Nephron (organoid): ENCODE data around the gene AK8.

Experiments used
- H3K27ac Mint-ChIP-seq, 3 experiments: 2 replicates each; pipeline ENCODE4 v1.8.0; 2020; ENCODE audit warnings: mixed read lengths in 3 of 3, mild to moderate bottlenecking in 2 of 3, moderate library complexity in 1 of 3
- H3K27me3 Mint-ChIP-seq: 2 replicates; pipeline ENCODE4 v1.8.0; 2021; ENCODE audit warnings: low read depth, mild to moderate bottlenecking, moderate library complexity, mixed read lengths
- H3K36me3 Mint-ChIP-seq: 2 replicates; pipeline ENCODE4 v1.8.0; 2020; ENCODE audit warnings: low read depth, mixed read lengths
- H3K4me1 Mint-ChIP-seq: 2 replicates; pipeline ENCODE4 v1.8.0; 2020; ENCODE audit warnings: mixed read lengths
- H3K4me3 Mint-ChIP-seq, 3 experiments: 2 replicates each; pipeline ENCODE4 v1.8.0; 2020; ENCODE audit warnings: mild to moderate bottlenecking in 3 of 3, mixed read lengths in 3 of 3, moderate library complexity in 2 of 3
- H3K9me3 Mint-ChIP-seq: 2 replicates; pipeline ENCODE4 v1.8.0; 2020; ENCODE audit warnings: mixed read lengths
- TF ChIP-seq, protein P1 (sequence below), 3 experiments: fragments of 200-600 bp; sonication (generic); IDR thresholded peaks; one replicate each; pipeline ENCODE4 v1.5.0; 2021; ENCODE audit warnings: antibody characterized with exemption in 3 of 3; ENCODE audit not compliant: unreplicated experiment in 3 of 3

Gene AK8

DNA sequence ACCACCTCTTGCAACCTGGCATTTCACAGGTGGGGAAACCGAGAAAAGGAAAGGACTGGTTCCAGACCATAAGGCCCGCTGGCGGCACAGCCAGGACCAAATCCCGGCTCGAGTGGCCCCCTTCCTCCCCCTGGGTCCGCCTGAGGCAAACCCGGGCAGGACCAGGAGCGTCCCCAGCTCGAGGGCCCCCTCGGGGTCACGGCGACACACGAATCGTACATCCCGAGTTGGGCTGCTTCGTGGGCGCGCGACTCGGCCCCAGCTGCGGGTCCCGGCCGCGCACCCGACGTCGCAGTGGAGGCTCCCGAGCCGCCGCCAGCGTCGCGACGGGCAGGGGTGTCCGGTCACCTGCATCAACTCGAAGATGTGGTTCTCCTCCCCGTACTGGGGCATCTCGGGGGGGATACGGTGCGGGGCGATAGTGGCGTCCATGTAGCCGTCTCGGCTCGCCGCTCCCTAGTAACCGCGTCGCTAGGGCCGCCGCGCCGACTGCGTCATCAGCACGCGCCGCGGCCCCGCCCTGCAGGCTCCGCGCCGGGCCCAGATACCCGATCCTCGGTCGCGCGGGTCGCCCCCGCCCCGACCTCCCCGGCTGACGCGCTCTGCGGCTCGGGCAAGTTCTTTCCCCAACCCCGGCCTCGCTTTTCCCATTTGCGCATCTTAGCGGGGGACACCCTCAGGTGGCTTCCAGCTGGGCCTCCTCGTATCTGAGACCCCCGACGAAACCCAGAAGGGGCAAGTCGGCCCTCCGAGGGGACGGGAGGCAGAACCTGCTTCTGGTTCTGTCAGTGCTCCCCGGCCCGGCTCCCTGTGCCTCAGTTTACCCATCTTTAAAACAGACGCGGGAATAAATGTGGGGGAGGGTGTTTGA, at the start of gene AK8:
Gene AK8 (minus strand): TSS at position 461 of the 871 bp plus-strand sequence. CDS start 29 bp downstream, at position 432.
- Mint-ChIP-seq H3K4me1 (no peaks in the 10 kb centered on the region), H3K4me3 (peak within 1 kb of the TSS; percentile 83 to 94 (median 88)), H3K27me3 (no peaks in the 10 kb centered on the region), H3K9me3 (no peaks in the 10 kb centered on the region), H3K27ac (peak within 1 kb of the TSS; percentile 59 to 94 (median 86)), H3K36me3 (no peaks in the 10 kb centered on the region)
- TF ChIP-seq, protein P1, sequence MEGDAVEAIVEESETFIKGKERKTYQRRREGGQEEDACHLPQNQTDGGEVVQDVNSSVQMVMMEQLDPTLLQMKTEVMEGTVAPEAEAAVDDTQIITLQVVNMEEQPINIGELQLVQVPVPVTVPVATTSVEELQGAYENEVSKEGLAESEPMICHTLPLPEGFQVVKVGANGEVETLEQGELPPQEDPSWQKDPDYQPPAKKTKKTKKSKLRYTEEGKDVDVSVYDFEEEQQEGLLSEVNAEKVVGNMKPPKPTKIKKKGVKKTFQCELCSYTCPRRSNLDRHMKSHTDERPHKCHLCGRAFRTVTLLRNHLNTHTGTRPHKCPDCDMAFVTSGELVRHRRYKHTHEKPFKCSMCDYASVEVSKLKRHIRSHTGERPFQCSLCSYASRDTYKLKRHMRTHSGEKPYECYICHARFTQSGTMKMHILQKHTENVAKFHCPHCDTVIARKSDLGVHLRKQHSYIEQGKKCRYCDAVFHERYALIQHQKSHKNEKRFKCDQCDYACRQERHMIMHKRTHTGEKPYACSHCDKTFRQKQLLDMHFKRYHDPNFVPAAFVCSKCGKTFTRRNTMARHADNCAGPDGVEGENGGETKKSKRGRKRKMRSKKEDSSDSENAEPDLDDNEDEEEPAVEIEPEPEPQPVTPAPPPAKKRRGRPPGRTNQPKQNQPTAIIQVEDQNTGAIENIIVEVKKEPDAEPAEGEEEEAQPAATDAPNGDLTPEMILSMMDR (IDR thresholded peaks at IDR 0.05; ENCODE audit: unreplicated experiment in 3 of 3): no peak

- Mint-ChIP-seq H3K4me1 (no peaks in the 10 kb centered on the region), H3K27me3 (no peaks in the 10 kb centered on the region), H3K36me3 (peaks cover 56% of the 10 kb centered on the region), H3K4me3 (no peak overlapping the region), H3K27ac (no peak overlapping the region), H3K9me3 (no peaks in the 10 kb centered on the region)
- TF ChIP-seq, protein P1 (IDR thresholded peaks at IDR 0.05; ENCODE audit: unreplicated experiment in 3 of 3): no peak
These were observed 49.6 kb upstream of the AK8 start for GRCh38 chr9:132927704-132928103.

DNA sequence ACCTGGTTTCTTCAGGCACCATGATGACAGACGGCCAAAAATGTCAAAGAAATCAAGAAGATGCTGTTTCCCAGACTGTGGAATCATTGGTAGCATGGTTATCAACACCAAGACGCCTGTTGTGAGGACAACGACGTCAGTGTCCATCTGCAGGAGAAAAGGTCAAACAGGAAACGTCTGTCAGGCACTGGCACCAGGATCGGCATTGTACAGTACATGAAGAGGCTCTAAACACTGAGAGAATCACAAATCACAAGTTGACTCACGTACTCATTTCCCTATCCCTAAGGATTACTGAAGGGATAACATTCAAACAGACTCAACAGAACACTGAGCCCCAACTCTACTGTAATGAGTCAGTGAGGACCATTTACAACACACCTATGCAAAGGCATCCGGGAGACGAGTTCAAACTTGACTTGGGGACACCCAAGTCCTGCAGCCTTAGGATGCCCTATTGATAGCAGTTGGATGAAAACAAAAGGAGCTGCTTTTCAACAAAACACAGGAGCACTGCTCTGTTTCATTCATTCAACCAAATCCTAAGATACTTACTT, 45.3 kb upstream of the AK8 start:
- Mint-ChIP-seq H3K4me3 (no peak overlapping the region), H3K9me3 (no peaks in the 10 kb centered on the region), H3K4me1 (peaks cover 14% of the 10 kb centered on the region), H3K27me3 (no peaks in the 10 kb centered on the region), H3K27ac (no peak overlapping the region), H3K36me3 (peaks cover 84% of the 10 kb centered on the region)
- TF ChIP-seq, protein P1 (IDR thresholded peaks at IDR 0.05; ENCODE audit: unreplicated experiment in 3 of 3): no peak

GRCh38 chr9:132919614-132920268, 41.7 kb upstream of the AK8 start:
- Mint-ChIP-seq H3K4me1 (peaks cover 14% of the 10 kb centered on the region), H3K27me3 (no peaks in the 10 kb centered on the region), H3K27ac (peak overlapping the region; percentile 43 to 77 (median 51)), H3K4me3 (no peak overlapping the region), H3K36me3 (peaks cover 90% of the 10 kb centered on the region), H3K9me3 (no peaks in the 10 kb centered on the region)
- TF ChIP-seq, protein P1 (IDR thresholded peaks at IDR 0.05; ENCODE audit: unreplicated experiment in 3 of 3): no peak

DNA sequence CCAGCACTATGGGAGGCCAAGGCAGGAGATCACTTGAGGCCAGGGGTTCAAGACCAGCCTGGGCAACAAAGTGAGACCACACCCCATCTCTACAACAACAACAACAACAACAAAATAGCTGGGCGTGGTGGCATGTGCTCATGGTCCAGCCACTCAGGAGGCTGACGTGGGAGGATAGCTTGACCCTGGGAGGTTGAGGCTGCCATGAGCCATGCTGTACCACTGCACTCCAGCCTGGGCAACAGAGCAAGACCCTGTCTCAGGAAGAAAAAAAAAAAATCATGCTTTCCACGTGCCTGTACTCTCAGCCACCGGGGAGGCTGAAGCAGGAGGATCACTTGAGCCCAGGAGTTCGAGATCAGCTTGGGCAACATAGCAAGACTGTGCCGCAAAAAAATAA, 36.8 kb upstream of the AK8 start:
- Mint-ChIP-seq H3K4me3 (no peak overlapping the region), H3K27me3 (no peaks in the 10 kb centered on the region), H3K36me3 (peaks cover 78% of the 10 kb centered on the region), H3K9me3 (no peaks in the 10 kb centered on the region), H3K27ac (no peak overlapping the region), H3K4me1 (peaks cover 8% of the 10 kb centered on the region)
- TF ChIP-seq, protein P1 (IDR thresholded peaks at IDR 0.05; ENCODE audit: unreplicated experiment in 3 of 3): no peak
